Measurements from ENCODE around the gene YPEL5. TPM values are rescaled to one million over a fixed set of nuclear protein-coding genes. Genes with fewer than 3 reads are reported as not detected.

The YPEL5 gene
- total and polyA plus RNA-seq, 8 donors: 17.7 to 192 (median 72.0) TPM

DNA sequence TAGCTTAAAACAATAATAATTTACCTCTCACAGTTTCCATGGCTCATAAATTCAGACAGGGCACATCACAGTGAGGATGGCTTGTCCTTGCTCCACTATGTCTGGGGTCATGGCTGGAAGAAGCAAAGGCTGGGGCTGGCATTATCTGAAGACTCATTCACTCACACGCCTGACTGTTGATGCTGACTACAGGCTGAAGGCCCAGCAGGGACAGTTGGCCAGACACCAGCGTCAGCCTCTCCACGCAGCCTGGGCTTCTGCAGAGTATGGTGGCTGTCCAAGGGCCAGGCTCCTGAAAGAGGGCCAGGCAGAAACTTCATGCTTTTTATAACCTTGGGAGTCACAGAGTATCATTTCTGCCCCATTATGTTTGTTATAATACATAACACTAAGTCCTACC, 33.4 kb downstream of the YPEL5 start:
- DNase-seq: no peak
- 66 to 95% (median 84%) methylated on average over 3 of the region's 3 CpGs for WGBS, 5 donors

DNA sequence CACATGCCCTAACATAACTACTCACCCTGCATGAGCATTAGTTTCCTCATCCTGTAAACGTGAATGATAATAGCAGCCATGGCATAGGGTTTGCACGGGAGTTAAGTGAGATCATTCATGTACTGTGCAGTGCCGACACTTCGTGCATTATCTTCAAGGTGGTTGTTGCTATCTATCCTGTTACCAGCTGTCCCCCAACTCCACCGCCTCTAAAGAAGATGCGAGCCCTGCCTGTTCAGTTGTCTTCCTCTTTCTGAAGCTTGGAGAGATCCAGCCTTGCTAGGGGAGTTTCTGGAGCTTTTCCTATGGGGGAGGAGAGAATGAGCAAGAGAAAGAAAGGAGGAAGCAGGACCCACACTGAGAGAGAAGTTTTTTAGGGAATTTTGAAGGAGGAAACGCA, 34.4 kb downstream of the YPEL5 start:
- H3K4me1 ChIP-seq: no peaks in the 10 kb centered on the region
- H3K36me3 ChIP-seq: no peaks in the 10 kb centered on the region
- no peaks in the 10 kb centered on the region for H3K9me3 ChIP-seq
- TF ChIP-seq EP300 (IDR thresholded peaks at IDR 0.05): no peak
- no peak for TF ChIP-seq POLR2A (IDR thresholded peaks at IDR 0.05)
- TF ChIP-seq, protein P1, sequence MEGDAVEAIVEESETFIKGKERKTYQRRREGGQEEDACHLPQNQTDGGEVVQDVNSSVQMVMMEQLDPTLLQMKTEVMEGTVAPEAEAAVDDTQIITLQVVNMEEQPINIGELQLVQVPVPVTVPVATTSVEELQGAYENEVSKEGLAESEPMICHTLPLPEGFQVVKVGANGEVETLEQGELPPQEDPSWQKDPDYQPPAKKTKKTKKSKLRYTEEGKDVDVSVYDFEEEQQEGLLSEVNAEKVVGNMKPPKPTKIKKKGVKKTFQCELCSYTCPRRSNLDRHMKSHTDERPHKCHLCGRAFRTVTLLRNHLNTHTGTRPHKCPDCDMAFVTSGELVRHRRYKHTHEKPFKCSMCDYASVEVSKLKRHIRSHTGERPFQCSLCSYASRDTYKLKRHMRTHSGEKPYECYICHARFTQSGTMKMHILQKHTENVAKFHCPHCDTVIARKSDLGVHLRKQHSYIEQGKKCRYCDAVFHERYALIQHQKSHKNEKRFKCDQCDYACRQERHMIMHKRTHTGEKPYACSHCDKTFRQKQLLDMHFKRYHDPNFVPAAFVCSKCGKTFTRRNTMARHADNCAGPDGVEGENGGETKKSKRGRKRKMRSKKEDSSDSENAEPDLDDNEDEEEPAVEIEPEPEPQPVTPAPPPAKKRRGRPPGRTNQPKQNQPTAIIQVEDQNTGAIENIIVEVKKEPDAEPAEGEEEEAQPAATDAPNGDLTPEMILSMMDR (IDR thresholded peaks at IDR 0.05): no peak
- TF ChIP-seq POLR2AphosphoS5 (IDR thresholded peaks at IDR 0.05): no peak
- WGBS, 5 donors: 66 to 74% (median 69%) methylated on average over 7 of the region's 7 CpGs
- peak in 1 of 2 donors; percentile 5 for DNase-seq
- H3K27ac ChIP-seq: no peak overlapping the region
- intact Hi-C loops (cut with DNase I; ENCODE audit: low total_unique reads): no loop called here
- no peaks in the 10 kb centered on the region for H3K27me3 ChIP-seq
- H3K4me3 ChIP-seq: no peak overlapping the region

More for the DNA sequence above, 33.4 kb downstream of the YPEL5 start:
- H3K4me1 ChIP-seq: no peaks in the 10 kb centered on the region
- H3K27ac ChIP-seq: no peak overlapping the region
- TF ChIP-seq POLR2A (IDR thresholded peaks at IDR 0.05): no peak
- no peak for TF ChIP-seq POLR2AphosphoS5 (IDR thresholded peaks at IDR 0.05)
- TF ChIP-seq, protein P1 (IDR thresholded peaks at IDR 0.05): no peak
- no peak for TF ChIP-seq EP300 (IDR thresholded peaks at IDR 0.05)
- no peak overlapping the region for H3K4me3 ChIP-seq
- no peaks in the 10 kb centered on the region for H3K36me3 ChIP-seq
- H3K9me3 ChIP-seq: no peaks in the 10 kb centered on the region
- H3K27me3 ChIP-seq: no peaks in the 10 kb centered on the region
- intact Hi-C loops (cut with DNase I; ENCODE audit: low total_unique reads): no loop called here

DNA sequence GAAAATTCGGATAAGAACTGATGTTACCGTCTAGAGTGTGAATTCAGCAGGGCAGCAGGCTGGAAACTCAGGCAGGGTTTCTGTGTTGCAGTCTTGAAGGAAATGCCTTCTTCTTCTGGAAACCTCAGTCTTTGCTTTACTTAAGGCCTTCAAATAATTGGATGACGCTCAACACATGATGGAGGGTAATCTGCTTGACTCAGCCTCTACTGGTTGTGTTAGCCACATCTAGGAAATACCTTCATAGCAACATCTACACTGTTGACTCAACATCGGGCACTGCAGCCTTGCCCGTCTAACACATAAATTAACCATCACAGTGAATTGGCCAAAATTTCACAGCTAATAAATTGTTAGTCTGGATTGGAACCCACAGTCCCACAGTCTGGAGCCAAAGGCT, 37.2 kb downstream of the YPEL5 start:
- H3K4me3 ChIP-seq: no peak overlapping the region
- intact Hi-C loops (cut with DNase I; ENCODE audit: low total_unique reads): no loop called here
- no peaks in the 10 kb centered on the region for H3K9me3 ChIP-seq
- no peaks in the 10 kb centered on the region for H3K36me3 ChIP-seq
- no peak overlapping the region for H3K27ac ChIP-seq
- H3K4me1 ChIP-seq: no peaks in the 10 kb centered on the region
- no peaks in the 10 kb centered on the region for H3K27me3 ChIP-seq
- WGBS, 5 donors: 92 to 96% (median 93%) methylated on average over 5 of the region's 5 CpGs
- TF ChIP-seq POLR2A (IDR thresholded peaks at IDR 0.05) (no peak), POLR2AphosphoS5 (IDR thresholded peaks at IDR 0.05) (no peak), EP300 (IDR thresholded peaks at IDR 0.05) (no peak)
- TF ChIP-seq, protein P1 (IDR thresholded peaks at IDR 0.05): no peak
- no peak for DNase-seq

DNA sequence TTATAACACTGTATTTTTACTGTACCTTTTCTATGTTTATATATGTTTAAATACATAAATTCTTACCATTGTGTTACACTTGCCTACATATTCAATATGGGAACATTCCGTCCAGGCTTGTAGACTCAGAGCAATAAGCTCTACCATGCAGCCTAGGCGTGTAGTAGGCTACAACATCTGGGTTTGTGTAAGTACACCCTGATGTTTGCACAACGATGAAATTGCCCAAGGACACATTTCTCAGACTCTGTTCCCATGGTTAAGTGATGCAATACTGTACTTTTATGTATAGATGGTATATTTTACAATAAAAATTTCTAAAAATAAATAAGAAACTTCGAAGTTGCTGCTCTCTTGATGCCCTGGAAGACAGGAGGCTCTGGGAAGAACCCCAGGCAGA, 38.4 kb downstream of the YPEL5 start:
- TF ChIP-seq EP300 (IDR thresholded peaks at IDR 0.05): no peak
- TF ChIP-seq, protein P1 (IDR thresholded peaks at IDR 0.05): no peak
- TF ChIP-seq POLR2AphosphoS5 (IDR thresholded peaks at IDR 0.05): no peak
- no peak for TF ChIP-seq POLR2A (IDR thresholded peaks at IDR 0.05)
- H3K4me3 ChIP-seq: no peak overlapping the region
- H3K4me1 ChIP-seq: no peaks in the 10 kb centered on the region
- 71 to 87% (median 72%) methylated on average over 4 of the region's 4 CpGs for WGBS, 5 donors
- intact Hi-C loops (cut with DNase I; ENCODE audit: low total_unique reads): no loop called here
- H3K27me3 ChIP-seq: no peaks in the 10 kb centered on the region
- peak in 1 of 2 donors; percentile 15 for DNase-seq
- no peaks in the 10 kb centered on the region for H3K9me3 ChIP-seq
- H3K36me3 ChIP-seq: no peaks in the 10 kb centered on the region
- H3K27ac ChIP-seq: no peak overlapping the region
